Measurements from ENCODE around the gene HTATSF1.

The HTATSF1 gene

GRCh38 chrX:136497556-136498052, at the start of gene HTATSF1:
HTATSF1 (plus strand) TSS chrX:136497592; CDS start chrX:136497685, 93 bp downstream.
- no peak for DNase-seq (ENCODE audit: low read depth)

- no peak for DNase-seq (ENCODE audit: low read depth)
Measured at GRCh38 chrX:136447968-136448367, 49.4 kb upstream of the HTATSF1 start.

GRCh38 chrX:136450050-136450830, 47.2 kb upstream of the HTATSF1 start:
- DNase-seq (ENCODE audit: low read depth) = no peak

GRCh38 chrX:136452614-136453013, 44.8 kb upstream of the HTATSF1 start:
- DNase-seq (ENCODE audit: low read depth) = no peak

GRCh38 chrX:136453114-136453513, 44.3 kb upstream of the HTATSF1 start:
- no peak for DNase-seq (ENCODE audit: low read depth)

GRCh38 chrX:136453771-136454170, 43.6 kb upstream of the HTATSF1 start:
- no peak for DNase-seq (ENCODE audit: low read depth)

- DNase-seq (ENCODE audit: low read depth) = no peak
Measured at GRCh38 chrX:136456133-136456532, 41.3 kb upstream of the HTATSF1 start.

- no peak for DNase-seq (ENCODE audit: low read depth)
Measured at GRCh38 chrX:136457303-136457917, 40.0 kb upstream of the HTATSF1 start.

- no peak for DNase-seq (ENCODE audit: low read depth)
Measured at GRCh38 chrX:136464589-136464988, 32.8 kb upstream of the HTATSF1 start.

GRCh38 chrX:136467303-136467702, 30.1 kb upstream of the HTATSF1 start:
- DNase-seq (ENCODE audit: low read depth) = no peak

- DNase-seq (ENCODE audit: low read depth) = no peak
Measured at GRCh38 chrX:136468391-136469103, 28.8 kb upstream of the HTATSF1 start.

GRCh38 chrX:136473663-136474062, 23.7 kb upstream of the HTATSF1 start:
- no peak for DNase-seq (ENCODE audit: low read depth)

GRCh38 chrX:136475236-136475635, 22.2 kb upstream of the HTATSF1 start:
- no peak for DNase-seq (ENCODE audit: low read depth)

GRCh38 chrX:136476501-136476900, 20.9 kb upstream of the HTATSF1 start:
- DNase-seq (ENCODE audit: low read depth) = no peak

GRCh38 chrX:136477026-136477425, 20.4 kb upstream of the HTATSF1 start:
- DNase-seq (ENCODE audit: low read depth) = no peak

- DNase-seq (ENCODE audit: low read depth) = no peak
Measured at GRCh38 chrX:136480383-136480782, 17.0 kb upstream of the HTATSF1 start.

- DNase-seq (ENCODE audit: low read depth) = no peak
Measured at GRCh38 chrX:136487647-136488046, 9.7 kb upstream of the HTATSF1 start, which contains the start of gene BRS3. BRS3 (plus strand) TSS chrX:136487947; CDS start chrX:136488115, 168 bp downstream.

GRCh38 chrX:136488706-136489105, 8.7 kb upstream of the HTATSF1 start:
- DNase-seq (ENCODE audit: low read depth) = no peak

- no peak for DNase-seq (ENCODE audit: low read depth)
Measured at GRCh38 chrX:136491832-136492231, 5.6 kb upstream of the HTATSF1 start.

GRCh38 chrX:136493011-136493410, 4.4 kb upstream of the HTATSF1 start:
- no peak for DNase-seq (ENCODE audit: low read depth)

- no peak for DNase-seq (ENCODE audit: low read depth)
Measured at GRCh38 chrX:136495043-136495442, 2.3 kb upstream of the HTATSF1 start.

GRCh38 chrX:136496186-136496763, 1.1 kb upstream of the HTATSF1 start:
- DNase-seq (ENCODE audit: low read depth) = no peak

All from stimulated activated CD8-positive, alpha-beta memory T cell treated with anti-CD3 and anti-CD28 coated beads, Interleukin-12 subunit alpha, Interleukin-12 subunit beta, amount 100 ng/mL, for 1 hour (primary cell).